MM.1S (cell line): Measurements from ENCODE around the gene ZBTB18.

Source experiments
- DNase-seq: peaks from one replicate; pipeline ENCODE4 v3.0.0-alpha.2; 2015
- H2AFZ ChIP-seq: fragments of 300-600 bp; sonication (generic); 2 replicates; pipeline ENCODE4 v1.6.0; 2016; ENCODE audit warnings: antibody characterized with exemption, low read length
- H3F3A ChIP-seq: fragments of 300-600 bp; sonication (generic); 2 replicates; pipeline ENCODE4 v1.6.1; 2016; ENCODE audit warnings: mild to moderate bottlenecking, antibody characterized with exemption, low read length, moderate library complexity, mixed read lengths; ENCODE audit not compliant: insufficient read depth
- H3K27ac ChIP-seq: fragments of 300-600 bp; sonication (generic); 2 replicates; pipeline ENCODE4 v1.5.1; 2016; ENCODE audit warnings: mild to moderate bottlenecking, low read length
- H3K27me3 ChIP-seq: fragments of 300-600 bp; sonication (generic); replicated peaks from 2 replicates; pipeline ENCODE4 v1.6.0; 2016; ENCODE audit warnings: low read length; ENCODE audit not compliant: insufficient read depth
- H3K36me3 ChIP-seq: fragments of 300-600 bp; sonication (generic); replicated peaks from 2 replicates; pipeline ENCODE4 v1.6.1; 2016; ENCODE audit warnings: mild to moderate bottlenecking, low read length, mixed read lengths; ENCODE audit not compliant: insufficient read depth
- H3K4me1 ChIP-seq: fragments of 300-600 bp; sonication (generic); 2 replicates; pipeline ENCODE4 v1.6.1; 2016; ENCODE audit warnings: low read length, mixed read lengths
- H3K4me2 ChIP-seq: fragments of 300-600 bp; sonication (generic); 2 replicates; pipeline ENCODE4 v1.6.0; 2016; ENCODE audit warnings: low read depth, low read length
- H3K4me3 ChIP-seq: fragments of 300-600 bp; sonication (generic); 2 replicates; pipeline ENCODE4 v1.5.1; 2016; ENCODE audit warnings: low read length, mixed read lengths
- H3K79me2 ChIP-seq: fragments of 300-600 bp; sonication (generic); 2 replicates; pipeline ENCODE4 v1.6.1; 2016; ENCODE audit warnings: mixed run types, low read length, mixed read lengths
- H3K9ac ChIP-seq: fragments of 300-600 bp; sonication (generic); 2 replicates; pipeline ENCODE4 v1.6.1; 2016; ENCODE audit warnings: low read length, mixed read lengths
- H3K9me2 ChIP-seq: fragments of 300-600 bp; sonication (generic); replicated peaks from 2 replicates; pipeline ENCODE4 v1.6.1; 2016; ENCODE audit warnings: mild to moderate bottlenecking, low read length, mixed read lengths; ENCODE audit not compliant: insufficient read depth
- H3K9me3 ChIP-seq: fragments of 300-600 bp; sonication (generic); replicated peaks from 2 replicates; pipeline ENCODE4 v1.6.1; 2016; ENCODE audit warnings: mild to moderate bottlenecking, low read length, mixed read lengths; ENCODE audit not compliant: insufficient read depth
- H4K20me1 ChIP-seq: fragments of 300-600 bp; sonication (generic); 2 replicates; pipeline ENCODE4 v1.6.1; 2016; ENCODE audit warnings: mild to moderate bottlenecking, low read length, moderate library complexity, mixed read lengths; ENCODE audit not compliant: insufficient read depth
- CTCF ChIP-seq: fragments of 300-600 bp; sonication (generic); IDR thresholded peaks from 2 replicates; pipeline ENCODE4 v1.5.1; 2016; ENCODE audit warnings: antibody characterized with exemption, low read length, mixed read lengths
- EZH2 ChIP-seq: fragments of 300-600 bp; sonication (generic); optimal IDR thresholded peaks from 2 replicates; pipeline ENCODE3; 2017; ENCODE audit warnings: low read depth, mild to moderate bottlenecking, antibody characterized with exemption, low read length, mixed read lengths
- EZH2phosphoT487 ChIP-seq: fragments of 300-600 bp; sonication (generic); IDR thresholded peaks from 2 replicates; pipeline ENCODE4 v1.6.1; 2018; ENCODE audit warnings: antibody characterized with exemption, low read length

Gene ZBTB18

DNA sequence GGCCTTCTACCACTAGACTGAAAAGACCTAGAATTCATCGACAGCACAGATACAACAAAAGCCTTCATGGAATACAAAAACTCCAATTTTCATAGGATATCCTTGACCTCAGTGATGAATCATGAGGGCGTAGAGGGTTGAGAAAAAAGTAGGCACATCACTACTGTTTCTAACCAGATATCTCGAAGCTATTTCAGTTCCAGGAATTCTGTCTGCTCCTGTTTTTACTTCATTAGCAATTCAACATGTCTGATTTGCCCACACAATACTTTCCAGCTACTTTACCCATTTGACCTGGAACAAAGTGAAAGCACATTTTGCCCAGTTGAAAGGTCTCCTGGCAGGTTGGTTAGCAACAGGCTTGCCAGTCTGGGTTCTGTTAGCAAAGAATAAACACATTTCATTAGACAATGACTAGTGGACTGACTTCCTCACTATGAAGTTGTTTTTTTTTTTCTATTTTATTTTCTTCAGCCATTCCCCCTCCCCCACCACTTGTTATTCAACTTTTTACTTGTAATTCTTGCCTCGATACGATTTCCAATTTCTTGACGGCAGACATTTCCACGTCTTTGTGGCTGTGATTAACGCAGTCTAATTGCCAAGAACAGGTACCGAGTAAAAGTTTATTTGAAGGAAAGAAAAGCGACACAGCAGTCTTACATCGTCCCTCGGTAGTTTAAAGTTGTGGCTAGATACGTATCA, 4.0 kb upstream of the ZBTB18 start:
- no peak for TF ChIP-seq CTCF
- no peak for TF ChIP-seq EZH2phosphoT487
- no peak for TF ChIP-seq EZH2
- peaks cover 19% of the 10 kb centered on the region for H3K4me1 ChIP-seq
- H3K9ac ChIP-seq, result peak overlapping the region; percentile 71
- peak overlapping the region; percentile 55 for H2AFZ ChIP-seq
- no peaks in the 10 kb centered on the region for H3K9me3 ChIP-seq
- peak; percentile 13 for DNase-seq
- no peaks in the 10 kb centered on the region for H3K9me2 ChIP-seq
- H3K4me2 ChIP-seq, result peak overlapping the region; percentile 58
- H3K27me3 ChIP-seq, result 0 out of 2 replicates have a peak, but pooled peaks cover 15% of the 10 kb centered on the region
- H3K36me3 ChIP-seq, result no peaks in the 10 kb centered on the region
- H3K27ac ChIP-seq, result peak overlapping the region; percentile 86; the same call in 1 of the 2 replicates
- H3K4me3 ChIP-seq, result peak overlapping the region; percentile 68
- H3F3A ChIP-seq, result peaks cover 28% of the 10 kb centered on the region
- peaks cover 5% of the 10 kb centered on the region; the same call in 1 of the 2 replicates for H4K20me1 ChIP-seq
- H3K79me2 ChIP-seq, result 0 out of 2 replicates have a peak, but pooled peaks cover 3% of the 10 kb centered on the region

GRCh38 chr1:244047621-244048255, 3.3 kb upstream of the ZBTB18 start:
- Histone ChIP-seq H3K27me3 (0 out of 2 replicates have a peak, but pooled peaks cover 15% of the 10 kb centered on the region), H3F3A (peaks cover 28% of the 10 kb centered on the region), H3K9ac (peak overlapping the region; percentile 71), H2AFZ (peak overlapping the region; percentile 55), H3K4me3 (peak overlapping the region; percentile 68), H3K36me3 (no peaks in the 10 kb centered on the region), H3K4me1 (peaks cover 19% of the 10 kb centered on the region), H3K79me2 (0 out of 2 replicates have a peak, but pooled peaks cover 3% of the 10 kb centered on the region), H3K27ac (peak overlapping the region; percentile 86), H3K9me3 (no peaks in the 10 kb centered on the region), H4K20me1 (peaks cover 9% of the 10 kb centered on the region; the same call in 1 of the 2 replicates), H3K9me2 (no peaks in the 10 kb centered on the region), H3K4me2 (peak overlapping the region; percentile 58)
- peak; percentile 79 for DNase-seq
- no peak for TF ChIP-seq EZH2
- no peak for TF ChIP-seq EZH2phosphoT487
- no peak for TF ChIP-seq CTCF

- Histone ChIP-seq H3K4me1 (peaks cover 19% of the 10 kb centered on the region), H3K4me2 (no peak overlapping the region), H3F3A (peaks cover 28% of the 10 kb centered on the region), H4K20me1 (peaks cover 9% of the 10 kb centered on the region; the same call in 1 of the 2 replicates), H3K27me3 (0 out of 2 replicates have a peak, but pooled peaks cover 15% of the 10 kb centered on the region), H3K4me3 (peak overlapping the region; percentile 68; the same call in 1 of the 2 replicates), H3K36me3 (no peaks in the 10 kb centered on the region), H3K9me2 (no peaks in the 10 kb centered on the region), H3K27ac (no peak overlapping the region; the same call in 1 of the 2 replicates), H3K9me3 (no peaks in the 10 kb centered on the region), H3K9ac (no peak overlapping the region), H2AFZ (no peak overlapping the region), H3K79me2 (0 out of 2 replicates have a peak, but pooled peaks cover 3% of the 10 kb centered on the region)
- no peak for TF ChIP-seq CTCF
- no peak for TF ChIP-seq EZH2phosphoT487
- no peak for TF ChIP-seq EZH2
- DNase-seq, result peak; percentile 99
These were observed 2.6 kb upstream of the ZBTB18 start for GRCh38 chr1:244048256-244049161.
